ENCODE data around the gene TRAPPC1. TPM values are rescaled to one million over a fixed set of nuclear protein-coding genes. Genes with fewer than 3 reads are reported as not detected.

Gene TRAPPC1
- total and polyA plus RNA-seq, 2 of the 8 experiments (the other 6 are each of a cell fraction or from before 2014, with no cell fraction given) = 114 to 170 TPM

DNA sequence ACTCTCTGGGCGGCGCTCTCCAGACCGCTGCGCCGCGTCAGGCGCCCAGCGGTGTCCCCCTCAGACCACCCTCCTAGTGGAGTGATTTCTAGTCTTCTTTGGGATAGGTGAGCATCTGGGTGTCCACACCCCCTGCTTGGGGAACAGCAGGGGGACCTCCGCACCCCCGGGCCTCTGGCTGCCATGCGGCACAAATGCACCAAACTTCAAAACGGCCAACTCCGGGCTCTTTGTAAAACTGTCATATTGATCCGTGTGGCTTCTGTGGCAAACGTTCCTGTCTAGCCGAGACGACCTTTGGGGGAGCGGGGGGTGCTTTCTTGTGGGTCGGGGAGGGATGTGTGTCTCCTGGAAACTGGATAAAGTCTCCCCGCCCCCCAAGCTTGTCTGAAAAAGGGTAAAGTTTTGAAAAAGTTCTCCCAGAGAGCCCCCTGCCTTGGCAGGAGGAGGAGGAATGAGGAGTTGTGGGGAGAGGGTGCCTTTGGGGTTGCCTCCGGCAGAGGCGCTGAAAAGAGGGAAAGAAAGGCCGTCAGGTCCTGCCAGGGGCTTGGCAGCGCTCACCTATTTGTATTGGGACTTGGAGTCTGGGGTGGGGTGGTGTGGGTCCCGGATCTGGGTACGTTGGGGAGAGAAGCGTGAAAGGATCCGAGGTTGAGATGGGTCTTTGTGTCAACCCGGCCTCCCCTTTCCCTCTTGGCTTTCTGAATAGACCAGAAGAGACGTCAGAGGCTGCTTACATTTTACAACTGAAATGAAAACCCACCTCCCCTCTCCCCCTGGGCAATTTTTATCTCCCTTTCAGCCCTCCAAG lies 45.3 kb downstream of the TRAPPC1 start:
- no peak overlapping the region for H2BK120ac ChIP-seq (replicated peaks; ENCODE audit: low read depth, low read length)
- H3K27me3 ChIP-seq (replicated peaks in 1 of 4; ENCODE audit: control insufficient read depth in 3 of 4, extremely low read depth in 1 of 4, insufficient read depth in 3 of 4, low read length in 3 of 4) = peaks cover 0 to 10% (median 3%) of the 10 kb centered on the region in 4 experiments; a peak in 3 of 7 replicates
- no peaks in the 10 kb centered on the region for H3K79me1 ChIP-seq (ENCODE audit: low read depth, low read length)
- H2BK5ac ChIP-seq (ENCODE audit: low read depth, low read length) = no peak overlapping the region
- H2AFZ ChIP-seq (ENCODE audit: low read length) = no peak overlapping the region
- no peak overlapping the region; a peak in 1 of 7 replicates for H3K9ac ChIP-seq (replicated peaks in 1 of 4; ENCODE audit: extremely low read depth in 1 of 4, low read depth in 3 of 4, low read length in 3 of 4)
- 1% methylated on average over 29 of the region's 30 CpGs; no CpG with 5 or more reads in 1 of the 2 experiments for WGBS, 2 experiments (ENCODE audit: extremely low coverage in 1 of 2, insufficient coverage in 1 of 2, insufficient read length in 1 of 2, insufficient replicate concordance in 2 of 2, low coverage in 1 of 2, low lambda C conversion rate in 2 of 2, missing lambda C conversion rate in 1 of 2)
- peaks cover 0 to 4% (median 0%) of the 10 kb centered on the region in 4 experiments; a peak in 1 of 8 replicates for H3K36me3 ChIP-seq (ENCODE audit: control insufficient read depth in 2 of 4, insufficient read depth in 4 of 4, low read length in 3 of 4)
- H3K4me2 ChIP-seq (ENCODE audit: insufficient read depth in 1 of 2, low read depth in 2 of 2, low read length in 2 of 2) = peak overlapping the region; percentile 82 to 100
- H2BK20ac ChIP-seq (ENCODE audit: low read length) = no peak overlapping the region
- no peak overlapping the region for H3K18ac ChIP-seq (ENCODE audit: extremely low read depth, low read length)
- no peak overlapping the region for H4K5ac ChIP-seq (ENCODE audit: insufficient read length, low read depth, low read length)
- no peaks in the 10 kb centered on the region for H3K9me3 ChIP-seq (ENCODE audit: insufficient read depth in 2 of 2, low read depth in 1 of 2, low read length in 1 of 2)
- DNase-seq (ENCODE audit: low read depth in 1 of 2, low spot score in 2 of 2) = peak in 1 of 2 experiments; percentile 59
- H2BK12ac ChIP-seq (ENCODE audit: low read depth, low read length) = no peak overlapping the region
- peak overlapping the region; percentile 52 to 83 (median 70) for H3K4me3 ChIP-seq (ENCODE audit: extremely low read depth in 1 of 4, insufficient read depth in 2 of 4, low read depth in 3 of 4, low read length in 4 of 4)
- H3K23ac ChIP-seq (ENCODE audit: insufficient read length) = no peak overlapping the region
- H3K4me1 ChIP-seq (replicated peaks in 1 of 4; ENCODE audit: control insufficient read depth in 3 of 4, insufficient read depth in 4 of 4, low read length in 3 of 4) = peaks cover 9 to 30% (median 17%) of the 10 kb centered on the region in 4 experiments
- H3K56ac ChIP-seq (replicated peaks; ENCODE audit: insufficient read length, low read depth, low read length) = no peak overlapping the region
- no peaks in the 10 kb centered on the region for H3K79me2 ChIP-seq (ENCODE audit: control insufficient read depth in 1 of 2, insufficient read depth in 2 of 2, low read length in 2 of 2)
- H4K8ac ChIP-seq (ENCODE audit: extremely low read depth, insufficient read depth, low read length) = no peak overlapping the region
- H3K27ac ChIP-seq (ENCODE audit: low read depth, low read length) = no peak overlapping the region
- H3K4ac ChIP-seq (replicated peaks; ENCODE audit: insufficient read length, low read depth, low read length) = no peak overlapping the region
- ChIA-PET POLR2A (ENCODE audit: partially characterized antibody) (interaction anchor here (0.7 to 1.7 kb wide), 2 partner anchors 17 to 51 kb away, joined by 3 to 6 read pairs; no protein-coding TSS in a partner anchor), CTCF (ENCODE audit: partially characterized antibody) (interaction anchor here (0.6 to 1.3 kb wide), 3 partner anchors 15 to 24 kb away, joined by 3 to 4 read pairs (median 3); no protein-coding TSS in a partner anchor)
- no peak for FAIRE-seq
- H4K20me1 ChIP-seq (replicated peaks in 1 of 2; ENCODE audit: control insufficient read depth in 1 of 2, insufficient read depth in 2 of 2, low read length in 2 of 2) = no peaks in the 10 kb centered on the region
- H2BK15ac ChIP-seq (ENCODE audit: low read length) = no peak overlapping the region
- H3K14ac ChIP-seq (ENCODE audit: insufficient read length) = no peak overlapping the region
- no peak overlapping the region for H2AK5ac ChIP-seq (ENCODE audit: low read depth, low read length)
- H4K91ac ChIP-seq (replicated peaks; ENCODE audit: insufficient read length, low read length) = no peak overlapping the region
- H3K23me2 ChIP-seq (ENCODE audit: low read depth, low read length) = peaks cover 24% of the 10 kb centered on the region
- peak; percentile 24 for TF ChIP-seq SAP30 (IDR thresholded peaks at IDR 0.05; ENCODE audit: insufficient read depth, insufficient replicate concordance, low read length)
- no peak for TF ChIP-seq BACH1 (IDR thresholded peaks at IDR 0.05; ENCODE audit: low read length)
- no peak for TF ChIP-seq SIX5 (IDR thresholded peaks at IDR 0.05; ENCODE audit: low read depth, low read length)
- TF ChIP-seq SUZ12 (IDR thresholded peaks at IDR 0.05; ENCODE audit: low read length) = no peak; the same call in 1 of the 2 replicates
- no peak for TF ChIP-seq RFX5 (IDR thresholded peaks at IDR 0.05; ENCODE audit: borderline replicate concordance, low read depth, low read length)
- TF ChIP-seq PHF8 (conservative IDR thresholded peaks at IDR 0.05; ENCODE audit: low read depth, low read length) = no peak
- TF ChIP-seq SP2 (IDR thresholded peaks at IDR 0.05; ENCODE audit: low read length) = no peak
- no peak for TF ChIP-seq SP1 (IDR thresholded peaks at IDR 0.05; ENCODE audit: low read depth, low read length)
- no peak for TF ChIP-seq ASH2L (IDR thresholded peaks at IDR 0.05; ENCODE audit: low read length)
- TF ChIP-seq NRF1 (IDR thresholded peaks at IDR 0.05; ENCODE audit: low read depth, low read length) = no peak
- TF ChIP-seq MAFK (IDR thresholded peaks at IDR 0.05; ENCODE audit: low read depth, low read length) = no peak
- TF ChIP-seq TAF1 (IDR thresholded peaks at IDR 0.05; ENCODE audit: low read depth, low read length) = no peak
- no peak for TF ChIP-seq KDM1A (IDR thresholded peaks at IDR 0.05; ENCODE audit: borderline replicate concordance, low read length)
